Uterus (tissue), 2 donors: ENCODE data around the gene THRB.

Source experiments
- CTCF ChIP-seq, 4 experiments: fragments of 200-600 bp in 2 of 4; fragments of 450-650 bp in 2 of 4; sonication (generic) in 2 of 4; IDR thresholded peaks; one replicate each; pipeline ENCODE4 v1.5.1; 2016 to 2019; ENCODE audit warnings: antibody characterized with exemption in 4 of 4, mild to moderate bottlenecking in 2 of 4, moderate library complexity in 1 of 4
- POLR2A ChIP-seq, 2 donors: fragments of 450-650 bp; IDR thresholded peaks; one replicate each; pipeline ENCODE4 v1.6.1; 2016; ENCODE audit warnings: antibody characterized with exemption in 2 of 2, mild to moderate bottlenecking in 1 of 2, moderate library complexity in 1 of 2

- TF ChIP-seq CTCF (IDR thresholded peaks at IDR 0.05) (no peak), POLR2A (IDR thresholded peaks at IDR 0.05) (no peak)
Measured at GRCh38 chr3:24320601-24321000, 174.0 kb downstream of the THRB start.
